Stomach (tissue), 9 donors: Measurements from ENCODE around the gene GALK2. TPM values are rescaled to one million over a fixed set of nuclear protein-coding genes. Genes with fewer than 3 reads are reported as not detected.

Source experiments
- DNase-seq, 2 donors: peaks; one replicate each; pipeline versions ENCODE4 v3.0.0 to v3.0.0-alpha.2; 2013 to 2019
- H3K27ac ChIP-seq, 5 donors: fragments of 200-600 bp in 4 of 5; sonication (generic) in 4 of 5; one replicate each; pipeline ENCODE4 v1.5.1; 2013 to 2019; ENCODE audit warnings: mild to moderate bottlenecking in 1 of 5, moderate library complexity in 1 of 5
- H3K27me3 ChIP-seq, 3 donors: fragments of 200-600 bp; sonication (generic); one replicate each; pipeline ENCODE4 v1.5.1; 2017 to 2019; ENCODE audit warnings: mixed run types in 1 of 3
- H3K36me3 ChIP-seq, 4 donors: fragments of 200-600 bp; sonication (generic); 1 replicate in 3 of 4; 2 replicates in 1 of 4; pipeline ENCODE4 v1.5.1; 2016 to 2019
- H3K4me1 ChIP-seq, 4 donors: fragments of 200-600 bp; sonication (generic); one replicate each; pipeline ENCODE4 v1.5.1; 2016 to 2019
- H3K4me3 ChIP-seq, 4 donors: fragments of 200-600 bp; sonication (generic) in 3 of 4; one replicate each; pipeline ENCODE4 v1.5.1; 2016 to 2019; ENCODE audit warnings: mild to moderate bottlenecking in 1 of 4
- H3K9me3 ChIP-seq, 4 donors: fragments of 200-600 bp; sonication (generic); one replicate each; pipeline ENCODE4 v1.5.1; 2016 to 2019
- CTCF ChIP-seq, 7 experiments: fragments of 450-650 bp in 4 of 7; fragments of 200-600 bp in 3 of 7; sonication (generic) in 3 of 7; IDR thresholded peaks; one replicate each; pipeline ENCODE4 v1.5.1; 2016 to 2019; ENCODE audit warnings: antibody characterized with exemption in 7 of 7, control low read depth in 2 of 7, mild to moderate bottlenecking in 1 of 7
- EP300 ChIP-seq: sonication (generic); formaldehyde crosslinking; IDR thresholded peaks from one replicate; pipeline ENCODE4 v1.6.1; 2017; ENCODE audit warnings: antibody characterized with exemption
- POLR2A ChIP-seq, 4 donors: fragments of 450-650 bp; IDR thresholded peaks; one replicate each; pipeline ENCODE4 v1.6.1; 2016; ENCODE audit warnings: antibody characterized with exemption in 4 of 4, control low read depth in 2 of 4, mild to moderate bottlenecking in 1 of 4, moderate library complexity in 1 of 4
- POLR2AphosphoS5 ChIP-seq, 3 donors: sonication (generic); formaldehyde crosslinking; IDR thresholded peaks; one replicate each; pipeline ENCODE4 v1.6.1; 2016; ENCODE audit warnings: antibody characterized with exemption in 3 of 3
- WGBS, 5 donors: extraction: QIAGEN DNeasy Blood & Tissue Kit in 3 of 5; methylation state at CpG; one replicate each; pipeline versions ENCODE4 v1.1.5 to v1.1.7; 2013 to 2018; 5-methylcytosine and 5-hydroxymethylcytosine counted together
- intact Hi-C: fragments of 100-400 bp; cut with DNase I; formaldehyde crosslinking; loops from one replicate; pipeline ENCODE4 v1.15.1; 2023; ENCODE audit warnings: low total_unique reads
- polyA plus RNA-seq, 3 donors: library from polyadenylated mRNA; stranded (reverse); fragments of 200-250 nt; gene quantifications; one replicate each; pipeline ENCODE4 v1.2.3, GENCODE V29; 2013
- total RNA-seq, 5 donors: library from RNA; depleted of rRNA; stranded (reverse); fragments of >200 nt; gene quantifications; one replicate each; pipeline versions ENCODE4 v1.1.0 to v1.2.3, GENCODE V29; 2014 to 2016
- donor health status: healthy with polysubstance abuse.
- donor health status: Bipolar disorder and iron deficiency.
- donor health status: healthy.

Gene GALK2
- total and polyA plus RNA-seq, 8 donors: 9.6 to 149 (median 20.8) TPM

DNA sequence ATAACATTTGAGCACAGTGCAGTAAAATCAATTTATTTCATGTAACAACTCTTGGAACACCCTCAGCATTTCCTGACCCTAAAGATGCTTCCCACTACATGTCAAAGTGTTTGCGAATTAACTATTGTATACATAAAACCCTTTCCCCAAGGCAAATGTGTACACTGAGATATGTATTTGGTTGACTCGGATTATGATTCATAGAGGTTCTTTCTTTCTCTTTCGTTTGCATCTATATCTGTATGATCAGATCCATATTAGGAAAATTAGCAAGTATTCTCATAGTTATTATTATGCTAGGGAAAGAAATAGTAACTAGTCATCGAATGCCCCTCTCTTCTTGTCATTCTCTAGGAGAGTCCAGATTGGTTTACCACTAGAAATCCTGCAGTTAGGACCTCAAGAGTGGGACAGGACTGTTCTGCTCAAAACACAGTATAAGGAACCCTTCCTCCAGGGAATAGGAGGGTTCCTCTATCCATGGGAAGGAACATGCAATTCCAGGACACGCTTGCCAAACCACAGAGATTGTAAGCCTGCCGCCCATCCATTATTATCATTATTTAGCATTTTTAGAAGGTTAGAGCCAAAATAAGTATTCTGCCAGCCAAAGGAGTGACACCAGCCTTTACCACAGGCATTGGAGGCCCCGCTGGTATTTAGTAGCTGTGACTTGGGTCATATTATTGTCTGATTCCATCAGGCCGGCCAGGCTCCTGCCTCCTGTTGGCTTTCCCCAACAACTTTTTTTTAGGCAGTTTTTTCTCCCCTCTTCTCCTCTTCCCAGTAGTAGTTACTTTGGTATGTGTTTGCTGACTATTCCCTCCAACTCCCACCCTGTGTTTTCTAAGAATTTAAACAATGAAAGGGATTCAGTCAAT lies 100.7 kb downstream of the GALK2 start:
- no peak overlapping the region for H3K4me3 ChIP-seq
- WGBS, 5 donors: 68 to 78% (median 73%) methylated on average over 8 of the region's 8 CpGs
- peaks cover 0 to 14% (median 0%) of the 10 kb centered on the region in 4 donors for H3K4me1 ChIP-seq
- peaks cover 0 to 15% (median 2%) of the 10 kb centered on the region in 4 donors for H3K36me3 ChIP-seq
- no peaks in the 10 kb centered on the region for H3K9me3 ChIP-seq
- peak overlapping the region in 1 of 5 donors; percentile 29 for H3K27ac ChIP-seq
- no peak for DNase-seq
- TF ChIP-seq POLR2AphosphoS5 (IDR thresholded peaks at IDR 0.05): no peak
- TF ChIP-seq EP300: no peak
- TF ChIP-seq CTCF (IDR thresholded peaks at IDR 0.05): no peak
- no peak for TF ChIP-seq POLR2A (IDR thresholded peaks at IDR 0.05)
- intact Hi-C loops: no loop called here
- H3K27me3 ChIP-seq: no peaks in the 10 kb centered on the region

GRCh38 chr15:49273734-49274318 lies 103.8 kb downstream of the GALK2 start:
- TF ChIP-seq POLR2AphosphoS5 (IDR thresholded peaks at IDR 0.05) (no peak), CTCF (IDR thresholded peaks at IDR 0.05) (no peak), POLR2A (IDR thresholded peaks at IDR 0.05) (no peak), EP300 (no peak)
- Histone ChIP-seq H3K27ac (no peak overlapping the region), H3K36me3 (peaks cover 0 to 16% (median 2%) of the 10 kb centered on the region in 4 donors), H3K4me1 (peaks cover 0 to 14% (median 0%) of the 10 kb centered on the region in 4 donors), H3K4me3 (no peak overlapping the region), H3K27me3 (no peaks in the 10 kb centered on the region), H3K9me3 (no peaks in the 10 kb centered on the region)
- peak in 1 of 2 donors; percentile 37 for DNase-seq
- intact Hi-C loops: no loop called here
- 64 to 78% (median 74%) methylated on average over 2 of the region's 2 CpGs for WGBS, 5 donors

- H3K27me3 ChIP-seq: no peaks in the 10 kb centered on the region
- intact Hi-C loops: no loop called here
- WGBS, 5 donors: 91 to 99% (median 97%) methylated on average over 5 of the region's 5 CpGs
- no peak for TF ChIP-seq EP300
- TF ChIP-seq POLR2AphosphoS5 (IDR thresholded peaks at IDR 0.05): no peak
- TF ChIP-seq CTCF (IDR thresholded peaks at IDR 0.05): no peak
- TF ChIP-seq POLR2A (IDR thresholded peaks at IDR 0.05): no peak
- H3K4me1 ChIP-seq: peaks cover 0 to 3% (median 0%) of the 10 kb centered on the region in 4 donors
- H3K9me3 ChIP-seq: no peaks in the 10 kb centered on the region
- H3K36me3 ChIP-seq: peaks cover 6 to 42% (median 19%) of the 10 kb centered on the region in 4 donors
- no peak for DNase-seq
- no peak overlapping the region for H3K4me3 ChIP-seq
- H3K27ac ChIP-seq: no peak overlapping the region
Measured at GRCh38 chr15:49278751-49279150, 108.7 kb downstream of the GALK2 start.

- Histone ChIP-seq H3K4me3 (no peak overlapping the region), H3K4me1 (no peaks in the 10 kb centered on the region), H3K9me3 (no peaks in the 10 kb centered on the region), H3K27me3 (no peaks in the 10 kb centered on the region), H3K27ac (no peak overlapping the region), H3K36me3 (peaks cover 7 to 48% (median 30%) of the 10 kb centered on the region in 4 donors)
- no peak for DNase-seq
- no peak for TF ChIP-seq POLR2A (IDR thresholded peaks at IDR 0.05)
- TF ChIP-seq CTCF (IDR thresholded peaks at IDR 0.05): no peak
- TF ChIP-seq EP300: no peak
- no peak for TF ChIP-seq POLR2AphosphoS5 (IDR thresholded peaks at IDR 0.05)
- 92 to 97% (median 94%) methylated on average over 4 of the region's 4 CpGs for WGBS, 5 donors
- intact Hi-C loops: no loop called here
Measured at GRCh38 chr15:49279521-49280456, 109.7 kb downstream of the GALK2 start.
